Measurements from ENCODE around the gene TBL1X. TPM values are rescaled to one million over a fixed set of nuclear protein-coding genes. Genes with fewer than 3 reads are reported as not detected.

TBL1X gene
- total and polyA plus RNA-seq, 2 donors (not counting 1 experiment from before 2014, with no cell fraction given): 8.8 to 65.1 TPM

GRCh38 chrX:9698576-9698975, 233.7 kb downstream of the TBL1X start:
- ChIA-PET POLR2A (interaction anchor here (0.6 kb wide), 1 partner anchor 34 kb away, joined by 8 read pairs; no protein-coding TSS in a partner anchor), CTCF (interaction anchor here (0.5 kb wide), 1 partner anchor 353 kb away, joined by 5 read pairs; no protein-coding TSS in a partner anchor)
- ATAC-seq (ENCODE audit: low read depth) (no peak), DNase-seq (no peak)
- Histone ChIP-seq H4K20me1 (ENCODE audit: control insufficient read depth, insufficient read depth, low read length, poor library complexity, severe bottlenecking) (no peaks in the 10 kb centered on the region), H3K4me2 (replicated peaks; ENCODE audit: low read depth, low read length, poor library complexity, severe bottlenecking) (no peak overlapping the region), H3K9ac (ENCODE audit: low read length) (no peak overlapping the region), H3K4me1 (ENCODE audit: control insufficient read depth in 2 of 2, insufficient read depth in 2 of 2, low read length in 2 of 2) (no peaks in the 10 kb centered on the region), H3K9me3 (ENCODE audit: control extremely low read depth in 1 of 3, control insufficient read depth in 2 of 3, insufficient read depth in 1 of 3, low read length in 2 of 3) (peaks cover 0 to 2% (median 0%) of the 10 kb centered on the region in 3 donors), H3K4me3 (ENCODE audit: control extremely low read depth in 1 of 5, extremely low read depth in 1 of 5, insufficient read depth in 1 of 5, low read depth in 2 of 5, low read length in 4 of 5) (no peak overlapping the region), H3K36me3 (replicated peaks in 1 of 2; ENCODE audit: control extremely low read depth in 1 of 2, control insufficient read depth in 1 of 2, extremely low read depth in 1 of 2, insufficient read depth in 2 of 2, low read length in 1 of 2) (peaks cover 0 to 34% of the 10 kb centered on the region in 2 experiments), H3K27ac (ENCODE audit: low read length in 2 of 2) (no peak overlapping the region), H2AFZ (ENCODE audit: insufficient read depth, low read depth, low read length, poor library complexity, severe bottlenecking) (no peak overlapping the region), H3K79me2 (ENCODE audit: control insufficient read depth, insufficient read depth, low read length) (no peaks in the 10 kb centered on the region), H3K27me3 (replicated peaks in 1 of 4; ENCODE audit: control extremely low read depth in 1 of 4, control insufficient read depth in 3 of 4, insufficient read depth in 4 of 4, low read length in 3 of 4) (no peaks in the 10 kb centered on the region)
- TF ChIP-seq EZH2 (IDR thresholded peaks at IDR 0.05; ENCODE audit: borderline replicate concordance, insufficient read depth, low read depth, low read length, poor library complexity, severe bottlenecking) (no peak), CTCF (IDR thresholded peaks at IDR 0.05) (no peak)
- no peaks in the 10 kb centered on the region for H3K27me3 Mint-ChIP-seq
- no peak overlapping the region for H3K27ac Mint-ChIP-seq
- H3K9me3 Mint-ChIP-seq (ENCODE audit: insufficient read depth): no peaks in the 10 kb centered on the region
- intact Hi-C loops (cut with micrococcal nuclease): no loop called here
- H3K4me3 Mint-ChIP-seq: no peak overlapping the region
- 100% methylated on average over 1 of the region's 12 CpGs for WGBS (ENCODE audit: insufficient coverage)
- no peaks in the 10 kb centered on the region for H3K4me1 Mint-ChIP-seq

GRCh38 chrX:9700555-9700954, 235.7 kb downstream of the TBL1X start:
- no peak for DNase-seq
- POLR2A ChIA-PET: no interaction called here
- H3K9me3 ChIP-seq (ENCODE audit: control extremely low read depth in 1 of 3, control insufficient read depth in 2 of 3, insufficient read depth in 1 of 3, low read length in 2 of 3): peaks cover 0 to 14% (median 0%) of the 10 kb centered on the region in 3 donors
- H3K27me3 ChIP-seq (replicated peaks in 1 of 4; ENCODE audit: control extremely low read depth in 1 of 4, control insufficient read depth in 3 of 4, insufficient read depth in 4 of 4, low read length in 3 of 4): no peaks in the 10 kb centered on the region
- no peaks in the 10 kb centered on the region for H3K9me3 Mint-ChIP-seq (ENCODE audit: insufficient read depth)
- no peak overlapping the region for H3K4me2 ChIP-seq (replicated peaks; ENCODE audit: low read depth, low read length, poor library complexity, severe bottlenecking)
- H3K9ac ChIP-seq (ENCODE audit: low read length): no peak overlapping the region
- H3K4me3 ChIP-seq (ENCODE audit: control extremely low read depth in 1 of 5, extremely low read depth in 1 of 5, insufficient read depth in 1 of 5, low read depth in 2 of 5, low read length in 4 of 5): no peak overlapping the region
- no peak overlapping the region for H3K27ac ChIP-seq (ENCODE audit: low read length in 2 of 2)
- no peak overlapping the region for H2AFZ ChIP-seq (ENCODE audit: insufficient read depth, low read depth, low read length, poor library complexity, severe bottlenecking)
- H4K20me1 ChIP-seq (ENCODE audit: control insufficient read depth, insufficient read depth, low read length, poor library complexity, severe bottlenecking): no peaks in the 10 kb centered on the region
- 73% methylated on average over 6 of the region's 15 CpGs for WGBS (ENCODE audit: insufficient coverage)
- no peak overlapping the region for H3K4me3 Mint-ChIP-seq
- CTCF ChIA-PET: interaction anchor here (1.6 kb wide), 1 partner anchor 419 kb away, joined by 4 read pairs; no protein-coding TSS in a partner anchor
- H3K36me3 ChIP-seq (replicated peaks in 1 of 2; ENCODE audit: control extremely low read depth in 1 of 2, control insufficient read depth in 1 of 2, extremely low read depth in 1 of 2, insufficient read depth in 2 of 2, low read length in 1 of 2): peaks cover 0 to 29% of the 10 kb centered on the region in 2 experiments
- H3K4me1 ChIP-seq (ENCODE audit: control insufficient read depth in 2 of 2, insufficient read depth in 2 of 2, low read length in 2 of 2): no peaks in the 10 kb centered on the region
- TF ChIP-seq CTCF (IDR thresholded peaks at IDR 0.05): no peak
- TF ChIP-seq EZH2 (IDR thresholded peaks at IDR 0.05; ENCODE audit: borderline replicate concordance, insufficient read depth, low read depth, low read length, poor library complexity, severe bottlenecking): no peak
- H3K4me1 Mint-ChIP-seq: no peaks in the 10 kb centered on the region
- no peaks in the 10 kb centered on the region for H3K27me3 Mint-ChIP-seq
- ATAC-seq (ENCODE audit: low read depth): no peak
- H3K27ac Mint-ChIP-seq: no peak overlapping the region
- intact Hi-C loops (cut with micrococcal nuclease): no loop called here
- no peaks in the 10 kb centered on the region for H3K79me2 ChIP-seq (ENCODE audit: control insufficient read depth, insufficient read depth, low read length)

Data from B cell (primary cell).